ENCODE results near the gene LDLR.

Gene LDLR

GRCh38 chr19:11089254-11090013, at the start of gene LDLR:
Gene LDLR (plus strand): TSS chr19:11089463. CDS start chr19:11089549, 86 bp downstream.
- DNase-seq = peak in 50 of 51 donors; percentile 8 to 92 (median 70)

- no peak for DNase-seq
Observed at GRCh38 chr19:11041194-11041593, 48.1 kb upstream of the LDLR start.

- DNase-seq = no peak
Observed at GRCh38 chr19:11041966-11042627, 47.2 kb upstream of the LDLR start.

GRCh38 chr19:11044431-11044830, 44.8 kb upstream of the LDLR start:
- no peak for DNase-seq

- no peak for DNase-seq
Observed at GRCh38 chr19:11045536-11045935, 43.7 kb upstream of the LDLR start.

- DNase-seq = no peak
Observed at GRCh38 chr19:11046605-11047354, 42.5 kb upstream of the LDLR start.

GRCh38 chr19:11047866-11048265, 41.4 kb upstream of the LDLR start:
- no peak for DNase-seq

- no peak for DNase-seq
Observed at GRCh38 chr19:11050323-11051114, 38.7 kb upstream of the LDLR start.

- no peak for DNase-seq
Observed at GRCh38 chr19:11053817-11054195, 35.5 kb upstream of the LDLR start.

- no peak for DNase-seq
Observed at GRCh38 chr19:11054200-11054599, 35.1 kb upstream of the LDLR start.

- DNase-seq = no peak
Observed at GRCh38 chr19:11054628-11055027, 34.6 kb upstream of the LDLR start.

GRCh38 chr19:11058246-11059030, 30.8 kb upstream of the LDLR start:
- DNase-seq = no peak

GRCh38 chr19:11059511-11060358, 29.5 kb upstream of the LDLR start:
- no peak for DNase-seq

- DNase-seq = no peak
Observed at GRCh38 chr19:11061952-11062351, 27.3 kb upstream of the LDLR start.

- DNase-seq = no peak
Observed at GRCh38 chr19:11063434-11063833, 25.8 kb upstream of the LDLR start.

GRCh38 chr19:11064831-11065303, 24.4 kb upstream of the LDLR start:
- peak in 6 of 51 donors; percentile 1 to 22 (median 3) for DNase-seq

- no peak for DNase-seq
Observed at GRCh38 chr19:11066326-11066725, 22.9 kb upstream of the LDLR start.

- no peak for DNase-seq
Observed at GRCh38 chr19:11067356-11068113, 21.7 kb upstream of the LDLR start.

- peak in 1 of 51 donors; percentile 4 for DNase-seq
Observed at GRCh38 chr19:11069561-11069960, 19.7 kb upstream of the LDLR start.

Measured in hypothalamus (tissue), 51 donors.